H1 (cell line): ENCODE measurements around the gene LRCH1. TPM values are rescaled to one million over a fixed set of nuclear protein-coding genes. Genes with fewer than 3 reads are reported as not detected.

Experiments used
- ATF3 ChIP-seq: IDR thresholded peaks from 2 replicates; pipeline ENCODE4 v1.6.1; 2011; ENCODE audit warnings: low read depth, mild to moderate bottlenecking, low read length; ENCODE audit not compliant: insufficient read depth
- SP2 ChIP-seq: IDR thresholded peaks from 2 replicates; pipeline ENCODE4 v1.6.1; 2012; ENCODE audit warnings: mild to moderate bottlenecking, low read length, inconsistent platforms
- SP4 ChIP-seq: IDR thresholded peaks from 2 replicates; pipeline ENCODE4 v1.6.1; 2012; ENCODE audit warnings: low read length, inconsistent platforms
- TAF1 ChIP-seq: IDR thresholded peaks from 2 replicates; pipeline ENCODE4 v1.6.1; 2011; ENCODE audit warnings: mild to moderate bottlenecking, low read depth, low read length
- polyA plus RNA-seq, 7 experiments: library from polyadenylated mRNA; depleted of rRNA in 3 of 7; stranded (reverse) in 5 of 7; unstranded in 2 of 7; fragments of >200 nt in 5 of 7; fragments of 200-250 nt in 2 of 7; gene quantifications; 1 replicate in 5 of 7; 2 replicates in 1 of 7; 4 replicates in 1 of 7; pipeline versions ENCODE4 v1.2.1 to v1.2.3, GENCODE V29; 2011 to 2013; ENCODE audit warnings: missing spikeins in 2 of 7, mixed read lengths in 2 of 7
- total RNA-seq: library from RNA; stranded (reverse); fragmentation: NEBNext Ultra II Directional; extraction: Animal tissue kit (Norgen Biotek cat#: 25700); gene quantifications from 2 replicates; pipeline ENCODE4 v1.2.1, GENCODE V29; 2021

Gene LRCH1
- total and polyA plus RNA-seq, 2 of the 8 experiments (the other 6 are each of a cell fraction or from before 2014, with no cell fraction given), result 3.0 to 10.1 TPM

DNA sequence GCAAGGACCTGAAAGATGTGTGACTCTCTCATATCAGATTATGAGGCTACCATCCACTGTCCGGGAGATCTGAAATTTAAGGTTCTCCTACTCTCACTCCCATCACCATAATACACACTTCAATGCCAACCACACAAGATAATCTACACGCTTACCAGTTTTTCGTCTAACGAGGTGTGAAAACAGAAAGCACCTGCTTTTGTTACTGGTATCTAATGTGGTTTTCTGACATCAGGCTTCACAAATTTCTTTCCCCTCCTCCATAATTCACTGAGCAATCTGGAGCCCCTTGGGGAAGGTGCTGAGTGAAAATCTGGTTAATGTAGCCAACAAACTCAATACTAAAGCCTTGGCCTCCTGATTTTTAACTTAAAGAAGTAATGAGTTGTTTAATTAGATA lies 10.1 kb upstream of the LRCH1 start (continued):
- no peak for TF ChIP-seq ATF3
- no peak for TF ChIP-seq SP4
- TF ChIP-seq SP2, result no peak
- TF ChIP-seq TAF1, result no peak
